GM19023 (cell line): Measurements from ENCODE around the gene C8A.

ENCODE experiments used
- ATAC-seq: cut with Tn5 transposase; IDR thresholded peaks from one replicate; pipeline ENCODE4 v1.9.1; 2021; ENCODE audit warnings: mild to moderate bottlenecking, moderate library complexity; ENCODE audit not compliant: unreplicated experiment

Gene C8A

DNA sequence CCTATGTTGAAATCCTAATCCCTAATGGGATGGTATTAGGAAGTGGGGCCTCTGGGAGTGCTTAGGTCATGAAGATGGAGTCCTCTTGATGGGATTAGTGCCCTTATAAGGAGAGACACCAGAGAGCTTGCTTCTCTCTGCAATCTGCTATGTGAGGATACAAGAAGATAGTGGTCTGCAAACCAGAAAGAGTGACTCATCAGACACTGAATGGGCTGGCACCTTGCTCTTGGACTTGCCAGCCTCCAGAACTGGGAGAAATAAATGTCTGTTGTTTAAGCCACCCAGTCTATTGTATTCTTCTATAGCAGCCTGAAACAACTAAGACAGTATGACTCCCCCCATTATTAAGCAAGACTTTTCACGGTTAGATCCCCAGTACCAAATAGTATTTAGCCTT lies 67.9 kb downstream of the C8A start:
- no peak for ATAC-seq

DNA sequence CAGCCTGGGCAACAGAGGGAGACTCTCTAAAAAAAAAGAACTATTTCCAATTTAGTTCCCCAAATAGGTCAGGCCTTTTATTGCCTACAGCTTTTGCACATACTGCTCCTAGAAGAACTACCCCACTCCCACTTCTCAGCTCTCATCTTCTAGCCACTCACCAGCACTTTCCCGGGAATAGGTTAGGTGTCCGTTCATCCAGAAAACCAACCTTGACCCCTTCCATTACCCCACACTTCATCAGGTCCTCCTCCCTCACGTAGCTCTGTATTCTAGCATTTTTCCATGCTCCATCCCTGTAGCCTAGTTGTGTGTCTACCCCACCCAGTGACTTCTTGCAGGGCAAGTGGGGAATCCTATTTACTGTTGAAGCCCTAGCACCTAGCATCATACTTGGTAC lies 68.6 kb downstream of the C8A start:
- no peak for ATAC-seq

DNA sequence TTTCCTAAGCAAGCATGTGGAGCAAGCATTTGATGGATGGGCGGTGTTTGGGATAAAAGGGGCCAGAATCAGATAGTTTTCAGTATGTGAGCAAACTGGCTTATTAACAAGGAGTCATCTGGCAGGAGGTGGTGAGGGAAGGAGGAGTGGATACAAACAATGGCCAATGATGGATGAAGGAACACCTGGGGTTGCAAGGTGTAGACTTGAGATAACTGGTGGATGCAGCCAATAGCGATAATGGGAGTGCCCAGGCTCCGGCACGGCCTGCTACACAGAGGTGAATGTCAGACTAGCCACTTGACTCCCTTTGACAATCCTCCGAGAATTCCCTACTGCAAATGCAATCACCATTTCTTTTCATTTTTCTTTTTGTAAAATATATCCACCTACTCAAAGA lies 69.5 kb downstream of the C8A start:
- ATAC-seq = no peak

DNA sequence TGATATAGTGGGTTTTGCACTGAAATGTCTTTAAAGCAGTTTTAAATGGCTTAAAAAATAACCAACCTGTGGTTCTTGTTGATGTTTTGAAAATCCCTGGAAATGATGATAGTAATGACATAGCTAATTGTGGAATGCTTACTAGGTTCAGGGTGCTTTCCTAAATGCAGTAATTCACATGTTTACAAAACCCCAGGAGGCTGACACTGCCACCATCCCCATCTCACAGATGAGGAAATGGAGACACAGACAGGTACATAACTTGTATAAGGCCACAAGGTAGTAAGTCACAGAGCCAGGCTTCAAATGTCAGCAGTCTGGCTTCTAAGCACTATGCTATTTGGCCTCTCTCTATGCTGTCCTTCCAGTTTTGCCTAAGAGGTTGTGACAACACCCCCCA lies 70.6 kb downstream of the C8A start:
- no peak for ATAC-seq

DNA sequence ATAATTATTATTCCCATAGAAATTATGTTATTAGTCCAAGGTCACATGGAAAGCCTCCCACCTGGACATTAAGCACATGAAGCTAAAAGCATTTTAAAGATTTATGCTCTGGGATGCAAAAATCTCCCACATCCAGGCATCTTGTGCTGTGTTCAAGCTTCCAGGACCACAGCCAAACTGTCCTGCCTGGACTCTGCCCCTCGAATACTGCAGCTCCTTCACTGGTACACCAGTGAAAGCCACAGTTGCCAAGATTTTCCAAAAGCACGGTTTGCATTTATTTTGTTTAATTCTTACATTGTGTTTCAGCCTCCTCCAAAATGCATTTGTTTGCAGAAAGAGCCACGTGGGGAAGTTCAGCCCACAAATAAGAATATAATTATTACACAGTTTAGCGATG lies 72.6 kb downstream of the C8A start:
- ATAC-seq = no peak

DNA sequence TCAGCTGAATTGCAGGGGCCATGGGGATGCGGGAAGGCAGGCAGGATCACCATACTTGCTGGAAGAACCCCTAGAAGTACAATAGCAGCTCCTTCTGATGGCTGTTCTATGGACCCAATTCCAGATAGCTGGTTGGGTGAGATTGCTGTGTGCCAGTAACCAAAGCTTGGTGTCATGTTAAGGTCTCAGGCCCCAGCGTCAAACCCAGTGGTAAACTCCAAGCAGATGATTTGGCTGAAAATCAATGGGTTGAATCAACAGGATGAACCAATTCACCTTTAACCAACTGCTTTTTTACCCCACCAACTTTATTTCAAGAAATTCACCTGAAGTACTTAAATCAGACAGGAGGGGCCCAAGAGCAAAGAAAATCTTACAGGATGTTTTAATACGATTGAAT lies 73.4 kb downstream of the C8A start:
- no peak for ATAC-seq

DNA sequence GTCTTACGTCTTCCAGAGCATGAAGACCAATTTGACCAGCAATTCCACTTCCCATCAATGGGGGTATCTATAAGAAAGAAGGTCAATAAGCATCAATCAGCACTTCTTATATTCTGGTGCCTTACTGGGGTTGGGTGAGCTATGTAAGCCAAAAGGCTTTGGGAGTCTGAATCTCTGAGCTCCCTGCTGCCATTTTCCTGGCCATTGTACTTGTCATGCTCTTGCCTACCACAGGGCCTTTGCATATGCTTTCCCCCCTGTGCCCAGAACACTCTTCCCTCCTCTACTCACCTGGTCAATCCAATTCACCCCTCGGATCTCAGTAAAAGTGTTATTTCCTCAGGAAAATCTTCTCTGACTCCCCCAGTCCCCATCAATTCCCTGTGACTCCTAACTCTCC lies 74.9 kb downstream of the C8A start:
- no peak for ATAC-seq

DNA sequence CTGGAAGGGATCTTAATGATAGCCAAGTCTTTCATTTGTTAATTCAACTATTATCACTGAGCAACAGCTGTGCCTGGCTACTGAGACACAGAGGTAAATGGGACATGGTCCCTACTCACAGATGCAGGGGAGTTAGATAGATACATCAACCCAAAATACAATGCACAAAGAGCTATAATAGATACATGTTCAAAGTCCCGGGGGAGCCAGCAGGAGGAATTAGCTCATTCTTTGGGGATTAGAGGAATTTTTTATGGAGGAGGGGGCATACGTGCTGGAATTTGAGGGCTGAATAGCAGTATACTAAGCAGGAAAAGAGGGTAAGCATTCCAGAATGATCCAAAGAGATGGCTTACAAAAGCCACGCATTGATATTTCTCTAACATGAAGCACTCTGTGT lies 76.6 kb downstream of the C8A start:
- ATAC-seq = no peak

DNA sequence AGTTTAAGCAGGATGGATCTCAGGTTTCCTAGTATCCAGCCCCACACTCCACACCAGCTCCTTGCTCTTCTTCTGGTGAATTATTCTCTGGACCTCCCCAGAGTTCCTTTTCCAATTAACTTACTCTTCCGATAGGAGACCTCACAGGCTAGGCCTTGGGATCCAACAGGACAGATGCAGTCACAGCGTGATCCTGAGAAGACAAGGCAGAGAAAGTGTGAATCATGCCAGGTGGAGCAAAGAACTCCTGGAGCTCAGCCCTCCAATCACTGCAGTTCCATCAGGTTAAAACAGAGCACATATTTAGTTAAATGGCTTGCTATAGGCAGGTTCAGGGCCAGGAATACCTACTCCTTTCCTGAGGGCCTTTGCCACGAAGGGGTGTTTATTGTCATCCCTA lies 77.1 kb downstream of the C8A start:
- ATAC-seq = no peak

DNA sequence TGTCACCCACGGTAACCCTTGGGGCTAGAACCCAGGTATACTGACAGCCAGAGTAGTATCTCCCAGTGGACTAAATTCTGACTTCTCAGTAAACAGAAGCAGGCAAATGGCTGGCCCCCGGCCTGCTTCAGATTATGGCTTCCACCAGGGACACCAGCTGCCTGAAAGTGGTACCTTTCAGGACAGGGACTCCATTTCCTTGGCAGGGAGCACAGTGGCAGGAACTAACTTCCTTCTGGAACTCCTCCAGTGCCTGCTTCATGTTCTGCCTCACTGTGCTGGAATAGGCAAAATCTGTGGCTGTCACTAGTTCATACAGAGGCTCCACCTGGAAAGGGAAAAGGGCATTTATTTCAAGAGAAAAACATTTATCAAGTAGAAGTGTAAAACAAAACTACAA lies 78.6 kb downstream of the C8A start:
- ATAC-seq = no peak

DNA sequence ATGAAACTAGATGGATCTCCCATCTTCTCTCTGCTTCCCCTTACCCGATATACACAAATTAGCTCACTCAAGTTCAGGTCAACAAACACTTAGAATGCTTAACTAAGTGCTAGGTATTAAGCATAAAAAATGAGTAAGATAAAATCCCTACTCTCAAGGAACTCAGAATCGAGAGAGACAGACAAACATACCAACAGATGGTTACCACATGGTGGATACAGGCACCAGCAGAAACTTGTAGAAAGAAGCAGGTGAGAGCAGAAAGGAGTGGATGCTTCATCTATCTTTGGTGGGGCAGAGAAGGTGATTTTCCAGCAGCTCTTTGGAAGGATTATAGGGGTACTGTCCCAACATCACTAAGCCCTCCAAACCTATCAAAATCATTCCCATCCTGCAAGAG lies 79.0 kb downstream of the C8A start:
- no peak for ATAC-seq

DNA sequence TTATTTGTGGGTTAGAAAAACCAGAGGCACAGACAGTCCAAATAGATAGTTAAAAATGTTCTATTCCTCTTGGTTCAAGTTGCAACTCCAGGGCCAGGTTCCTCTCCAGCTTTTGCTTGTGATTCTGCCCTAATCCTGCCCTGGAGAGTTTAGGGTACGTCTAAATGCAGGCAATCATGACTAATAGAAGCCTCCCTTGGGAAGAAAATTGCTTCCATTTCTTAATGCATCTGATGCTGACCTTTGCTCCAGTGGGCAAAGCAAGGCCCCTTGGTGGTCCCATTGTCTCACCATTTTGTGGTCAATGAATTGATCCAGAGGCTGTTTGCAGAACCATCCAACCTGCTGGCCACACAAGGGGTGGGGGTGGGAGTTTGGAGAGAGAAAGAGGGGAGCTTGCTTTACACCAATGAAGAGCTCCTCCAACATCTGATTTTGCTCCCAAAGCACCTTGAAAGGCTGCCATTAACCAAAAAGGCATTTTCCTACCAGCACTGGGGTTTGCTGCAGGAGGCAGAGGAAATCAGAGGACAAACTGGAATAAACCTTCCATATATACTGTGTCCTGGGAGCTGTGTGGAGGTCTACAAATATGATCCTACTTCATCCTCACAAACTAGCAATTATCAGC lies 79.9 kb downstream of the C8A start:
- no peak for ATAC-seq

DNA sequence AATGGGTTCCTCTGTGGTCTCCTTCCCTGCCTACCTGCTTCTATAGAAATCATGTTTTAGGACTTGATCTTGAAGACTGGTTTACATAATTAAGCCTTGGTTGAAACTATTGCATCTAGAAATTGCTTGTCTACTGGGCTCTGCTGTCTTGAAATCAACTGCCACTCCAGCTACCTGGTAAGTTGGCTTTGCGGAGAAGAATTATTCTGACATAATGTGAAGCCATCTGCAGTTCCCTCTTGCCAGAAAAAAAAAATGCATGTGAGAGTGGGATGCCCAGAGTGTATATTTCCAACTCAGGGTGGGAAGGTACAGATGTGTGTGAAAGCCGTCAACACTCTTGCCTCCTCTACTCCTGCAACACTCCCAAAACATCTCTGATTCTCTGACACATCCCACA lies 84.0 kb downstream of the C8A start:
- no peak for ATAC-seq

DNA sequence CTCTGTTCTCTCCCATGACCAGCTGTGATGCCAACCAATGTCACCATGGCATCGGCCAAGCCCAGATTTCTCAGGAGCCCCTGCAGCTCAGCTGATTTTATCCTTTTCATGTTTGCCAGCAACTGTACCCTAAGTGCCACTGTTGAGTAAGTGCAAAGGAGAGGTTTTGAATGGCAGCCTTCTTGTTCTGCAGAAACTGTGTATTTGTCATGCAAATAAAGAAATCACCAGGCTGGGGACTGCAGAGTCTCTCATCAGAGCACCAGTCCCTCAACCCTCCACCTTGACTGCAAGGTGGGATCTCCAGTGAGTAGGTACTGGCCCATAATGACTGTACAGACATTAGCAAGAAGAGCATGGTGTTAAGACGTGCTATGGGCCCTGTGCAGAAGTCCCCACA lies 84.6 kb downstream of the C8A start:
- ATAC-seq = no peak

DNA sequence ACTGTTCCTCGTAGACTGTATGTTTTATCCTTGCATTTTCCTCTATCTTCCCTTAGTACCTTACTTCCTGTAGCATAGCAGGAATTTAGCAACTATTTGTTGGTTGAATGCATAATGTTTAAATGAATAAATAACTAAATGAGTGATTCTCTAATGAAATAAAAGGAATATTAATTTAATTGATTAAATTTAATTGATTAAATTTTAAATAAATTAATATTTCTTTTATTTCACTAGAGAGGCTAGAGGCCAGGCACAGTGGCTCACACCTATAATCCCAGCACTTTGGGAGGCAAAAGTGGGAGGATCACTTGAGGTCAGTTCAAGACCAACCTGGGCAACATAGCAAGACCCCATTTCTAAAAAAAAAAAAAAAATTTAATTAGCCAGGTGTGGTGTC lies 85.4 kb downstream of the C8A start:
- ATAC-seq = no peak

DNA sequence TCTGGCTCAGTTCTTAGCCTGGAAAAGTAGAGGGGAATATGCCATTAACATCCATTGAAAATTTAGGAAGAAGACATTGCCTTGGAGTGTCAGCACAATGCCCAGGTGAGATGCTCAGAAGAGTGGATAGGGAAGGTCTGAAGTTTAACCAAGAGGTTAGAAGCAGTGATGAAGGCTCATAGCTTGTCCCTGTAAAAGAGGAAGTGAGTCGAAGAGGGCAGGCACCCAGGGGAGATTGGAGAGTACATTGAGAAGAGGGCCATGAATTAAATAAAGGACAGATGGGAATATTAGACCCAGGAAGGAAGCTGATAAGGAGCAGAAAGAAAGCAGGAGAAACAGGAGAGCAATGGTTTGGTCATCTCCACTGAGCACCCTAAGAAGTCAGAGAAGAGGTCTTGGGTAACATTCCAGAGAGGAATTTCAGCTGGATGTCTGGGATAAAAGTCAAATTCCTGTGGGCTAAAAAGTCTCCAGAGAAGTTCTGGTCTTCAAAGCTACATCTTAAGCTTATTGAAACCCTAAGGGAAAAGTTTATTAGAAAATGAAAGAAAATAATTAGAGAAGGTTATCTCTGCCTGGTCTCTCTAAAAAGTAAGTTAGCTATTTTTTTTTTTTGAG lies 93.9 kb downstream of the C8A start:
- no peak for ATAC-seq

DNA sequence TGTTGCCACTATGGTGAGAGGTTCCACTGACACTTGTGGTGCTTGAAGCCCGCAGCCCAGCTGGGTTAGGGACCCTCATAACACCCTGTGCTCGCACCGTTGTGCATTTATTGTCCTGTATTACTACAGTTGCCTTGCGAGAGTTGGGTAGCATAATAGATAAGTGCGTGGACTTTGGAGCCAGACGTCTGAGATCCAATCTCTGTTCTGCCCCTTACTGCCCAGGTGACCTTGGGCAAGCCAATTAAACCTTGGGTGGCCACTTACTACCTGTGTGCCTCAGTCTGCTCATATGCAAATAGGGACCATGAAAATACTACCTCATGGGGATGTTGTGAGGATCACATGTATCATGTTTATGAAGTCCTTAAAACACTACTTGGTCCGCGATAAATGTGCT lies 97.9 kb downstream of the C8A start:
- ATAC-seq = no peak

DNA sequence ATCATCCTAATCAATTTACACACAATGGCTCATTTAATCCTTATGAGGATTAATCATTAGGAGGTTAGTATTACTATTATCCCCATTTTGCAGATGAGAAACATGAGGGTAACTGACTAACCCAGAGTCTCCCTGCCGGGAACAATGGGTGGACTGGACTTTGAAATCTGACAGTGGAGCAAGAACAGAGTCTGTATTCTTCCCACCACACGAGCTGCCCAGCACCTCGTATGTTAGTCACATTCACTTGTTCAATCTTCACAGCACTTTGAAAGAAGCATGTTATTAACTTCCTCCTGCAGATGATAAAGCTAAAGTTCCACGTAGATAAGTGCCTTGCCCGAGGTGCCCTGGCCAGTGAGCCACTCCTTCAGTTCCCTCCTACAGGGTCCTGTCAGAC lies 98.8 kb downstream of the C8A start:
- ATAC-seq = no peak

DNA sequence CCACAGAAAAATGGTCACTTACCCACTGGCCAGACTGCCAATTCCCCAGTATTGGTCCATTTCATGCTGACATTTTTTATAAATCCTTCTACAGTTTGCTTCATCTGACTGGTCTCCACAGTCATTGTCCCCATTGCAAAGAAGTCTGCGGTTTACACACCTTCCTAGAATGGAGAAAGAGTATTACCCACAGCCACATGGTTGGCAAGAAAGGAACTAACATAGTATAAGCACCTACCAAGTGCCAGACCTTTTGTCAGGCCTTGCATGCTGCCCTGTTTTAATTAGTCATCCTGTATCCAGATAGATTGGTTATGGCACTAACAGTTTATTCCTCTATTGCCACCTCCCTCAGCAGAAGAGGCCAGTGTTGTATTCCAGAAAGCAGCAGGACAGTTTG lies 100.1 kb downstream of the C8A start:
- ATAC-seq = no peak

DNA sequence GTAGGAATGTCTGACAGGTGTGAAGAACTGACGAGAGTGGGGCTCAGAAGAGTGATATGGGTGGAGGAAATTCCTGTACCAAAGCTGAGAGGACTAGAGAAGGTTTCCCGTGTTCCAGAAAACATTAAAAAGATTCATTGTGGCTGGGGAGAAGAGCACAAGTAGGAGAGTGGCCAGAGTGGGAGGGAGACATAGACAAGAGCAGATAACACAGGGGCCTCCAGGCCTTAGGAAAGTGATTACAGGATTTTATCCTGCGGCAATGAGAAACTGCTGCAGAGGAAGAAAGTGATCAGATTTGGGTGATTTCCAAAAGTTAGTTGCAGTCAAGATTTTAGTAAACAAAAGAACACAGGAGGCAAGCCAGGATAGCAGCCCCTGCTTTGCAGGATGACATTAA lies 103.3 kb downstream of the C8A start:
- ATAC-seq = no peak

DNA sequence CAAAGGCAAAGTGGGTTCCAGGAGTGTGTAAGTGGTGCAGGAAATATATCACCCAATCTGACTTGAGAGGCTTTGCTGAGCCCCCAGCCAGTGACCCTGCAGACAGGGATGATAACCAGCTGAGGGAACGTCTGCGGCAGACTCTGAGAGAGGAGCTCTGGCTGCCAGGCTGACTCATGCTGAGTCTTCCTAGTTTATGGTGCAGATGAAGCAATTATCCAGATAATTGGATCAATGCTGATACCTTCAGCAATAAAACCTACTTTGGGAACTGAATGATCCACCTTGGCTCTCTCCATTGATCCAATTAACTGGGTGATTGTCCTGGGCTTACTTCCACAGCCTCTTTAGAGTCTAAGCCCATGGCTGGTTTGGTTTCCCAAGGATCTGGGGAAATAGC lies 103.9 kb downstream of the C8A start:
- ATAC-seq = no peak

DNA sequence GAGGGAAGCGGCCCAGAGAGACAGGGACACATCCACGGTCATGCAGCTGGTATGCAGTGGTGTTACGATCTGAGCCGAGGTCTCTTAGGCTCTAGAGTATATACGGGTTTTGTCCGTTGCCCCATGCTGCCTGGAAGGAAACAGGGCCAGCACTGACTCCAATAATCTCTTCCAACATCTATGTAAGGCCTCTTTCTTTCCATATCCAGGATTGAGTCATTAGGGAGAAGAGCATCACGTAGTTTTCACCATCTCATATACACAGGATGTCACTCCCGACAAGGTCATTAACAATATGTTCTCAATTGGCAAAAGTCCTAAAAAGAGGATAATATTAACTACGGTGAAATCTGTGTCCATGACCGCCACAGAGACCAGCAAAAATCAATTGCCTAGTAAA lies 106.8 kb downstream of the C8A start:
- no peak for ATAC-seq

DNA sequence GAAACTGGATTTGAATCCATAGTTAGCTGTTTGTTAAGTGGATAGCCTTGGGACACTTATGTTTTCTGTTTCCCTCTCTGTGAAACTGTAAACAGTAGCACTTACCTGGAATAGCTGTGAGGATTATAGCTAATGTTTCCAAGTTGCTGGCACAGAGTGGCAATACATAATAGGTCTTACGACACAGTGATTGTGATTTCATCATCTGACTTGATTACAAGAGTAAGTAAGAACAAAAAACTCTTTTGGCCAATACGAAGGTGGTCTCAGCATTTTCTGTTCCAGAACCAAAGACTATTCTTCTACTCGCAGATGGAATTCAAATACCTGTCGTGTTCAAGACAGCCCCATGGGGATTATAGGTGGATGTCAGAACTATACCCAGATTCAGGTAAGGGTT lies 109.1 kb downstream of the C8A start:
- no peak for ATAC-seq
